ENCODE results near the gene ZNF805. TPM values are rescaled to one million over a fixed set of nuclear protein-coding genes. Genes with fewer than 3 reads are reported as not detected.

The ZNF805 gene
- total RNA-seq, 2 donors from 2014 or later: 16.4 to 21.1 TPM

DNA sequence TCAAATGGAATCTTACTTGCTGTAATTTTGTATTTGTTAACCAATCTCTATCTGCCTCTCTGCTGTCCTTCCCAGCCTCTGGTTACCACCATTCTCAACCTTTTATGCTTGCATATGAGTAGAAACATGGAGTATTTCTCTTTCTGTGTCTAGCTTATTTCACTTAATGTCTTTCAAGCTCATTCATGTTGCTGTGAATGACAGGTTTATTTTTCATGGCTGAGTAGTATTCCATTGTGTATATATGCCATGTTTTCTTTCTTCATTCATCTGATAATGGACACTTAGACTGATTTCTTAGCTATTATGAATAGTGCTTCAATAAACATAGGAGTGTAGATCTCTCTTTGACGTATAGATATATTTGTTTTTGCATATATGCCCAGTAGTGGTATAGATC lies 53.3 kb downstream of the ZNF805 start:
- no peak for DNase-seq (ENCODE audit: low spot score)
- no peak overlapping the region for H3K27ac ChIP-seq
- H3K36me3 ChIP-seq: peaks cover 19 to 36% of the 10 kb centered on the region in 2 donors
- H3K9me3 ChIP-seq: no peaks in the 10 kb centered on the region
- H3K4me3 ChIP-seq: no peak overlapping the region
- no peaks in the 10 kb centered on the region for H3K27me3 ChIP-seq (replicated peaks; ENCODE audit: insufficient read depth)
- TF ChIP-seq POLR2AphosphoS5 (IDR thresholded peaks at IDR 0.05) (no peak), CTCF (IDR thresholded peaks at IDR 0.05) (no peak), POLR2A (IDR thresholded peaks at IDR 0.05) (no peak)
- intact Hi-C loops (cut with DNase I): no loop called here
- WGBS: 100% methylated on average over 1 of the region's 1 CpG
- H3K4me1 ChIP-seq (replicated peaks): no peaks in the 10 kb centered on the region

DNA sequence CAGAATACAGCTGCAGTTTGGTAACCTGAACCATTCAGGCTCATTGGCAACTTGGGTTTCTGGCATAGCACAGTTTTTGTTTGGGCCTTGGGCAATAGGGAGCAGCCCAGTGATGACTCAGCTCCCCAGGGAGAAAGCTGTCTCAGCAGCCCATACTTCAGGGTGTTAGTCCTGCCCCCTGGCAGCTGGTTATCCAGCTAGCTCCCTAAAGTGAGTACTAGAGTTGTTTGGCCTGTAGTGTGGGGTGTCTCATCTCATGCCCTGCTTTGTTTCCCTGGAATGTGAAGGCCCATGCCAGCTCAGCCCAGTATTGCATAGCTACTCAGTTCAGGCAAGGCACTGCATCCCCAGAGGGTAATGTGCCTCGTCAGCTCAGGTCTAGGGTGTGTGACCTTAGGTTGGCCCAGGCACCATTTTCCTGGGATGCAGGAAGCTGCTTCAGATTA lies 61.6 kb downstream of the ZNF805 start:
- intact Hi-C loops (cut with DNase I): no loop called here
- Histone ChIP-seq H3K9me3 (no peaks in the 10 kb centered on the region), H3K4me3 (no peak overlapping the region), H3K27ac (no peak overlapping the region), H3K36me3 (no peaks in the 10 kb centered on the region), H3K4me1 (replicated peaks) (no peaks in the 10 kb centered on the region), H3K27me3 (replicated peaks; ENCODE audit: insufficient read depth) (no peaks in the 10 kb centered on the region)
- WGBS: 78% methylated on average over 1 of the region's 1 CpG
- DNase-seq (ENCODE audit: low spot score): no peak
- TF ChIP-seq POLR2A (IDR thresholded peaks at IDR 0.05) (no peak), POLR2AphosphoS5 (IDR thresholded peaks at IDR 0.05) (no peak), CTCF (IDR thresholded peaks at IDR 0.05) (no peak)

DNA sequence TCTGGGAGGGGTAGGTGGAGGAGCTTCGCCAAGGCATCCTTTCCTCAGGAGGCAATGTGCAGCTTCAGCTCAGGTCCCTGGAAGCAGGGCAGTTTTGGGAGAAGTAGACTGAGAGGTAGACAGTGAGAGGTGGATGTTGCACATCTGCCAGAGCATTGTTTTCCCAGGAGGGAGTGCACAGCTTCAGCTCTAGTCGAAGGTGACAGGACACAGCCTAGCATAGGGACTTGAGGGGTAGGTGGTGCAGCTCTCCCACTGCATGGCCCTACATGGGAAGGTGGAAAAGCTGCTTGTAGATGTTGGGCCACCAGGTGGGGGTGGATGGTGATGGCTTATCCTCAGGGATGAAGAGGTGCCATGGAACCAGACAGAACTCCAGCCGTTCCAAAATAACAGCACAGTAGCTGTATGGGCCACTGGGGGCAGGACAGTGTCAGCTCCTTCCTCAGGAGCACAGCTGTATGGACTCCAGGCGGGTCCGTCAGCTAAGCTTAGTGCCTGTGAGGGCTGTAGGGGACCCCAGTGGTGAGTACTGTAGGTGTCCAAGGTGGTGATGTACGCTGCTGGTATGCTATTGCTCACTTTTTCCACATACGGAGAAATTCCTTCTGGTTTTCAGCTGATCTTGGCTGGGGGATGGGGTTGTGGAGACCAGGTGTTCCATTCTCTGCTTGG lies 62.4 kb downstream of the ZNF805 start:
- H3K4me1 ChIP-seq (replicated peaks): no peaks in the 10 kb centered on the region
- no peak for DNase-seq (ENCODE audit: low spot score)

More for the DNA sequence above, 62.4 kb downstream of the ZNF805 start:
- no peaks in the 10 kb centered on the region for H3K27me3 ChIP-seq (replicated peaks; ENCODE audit: insufficient read depth)
- H3K4me3 ChIP-seq: no peak overlapping the region
- no peak for TF ChIP-seq POLR2AphosphoS5 (IDR thresholded peaks at IDR 0.05)
- no peak for TF ChIP-seq CTCF (IDR thresholded peaks at IDR 0.05)
- H3K27ac ChIP-seq: no peak overlapping the region
- no peaks in the 10 kb centered on the region for H3K36me3 ChIP-seq
- intact Hi-C loops (cut with DNase I): no loop called here
- H3K9me3 ChIP-seq: no peaks in the 10 kb centered on the region
- 96% methylated on average over 7 of the region's 7 CpGs for WGBS

Other genes starting within 250 kb of the ZNF805 start
- under 1 TPM in 1 of 2 donors, not detected in 1; 0.68 TPM for gene USP29, start 120.6 kb upstream of the ZNF805 start, total RNA-seq
- gene ZIM3, start 95.4 kb upstream of the ZNF805 start, total RNA-seq: under 1 TPM in 1 of 2 donors, not detected in 1; 0.17 TPM
- gene DUXA, start 73.1 kb upstream of the ZNF805 start, total RNA-seq: not detected
- 10 to 100 TPM; 50.3 to 64.2 TPM for gene ZNF264, start 49.1 kb upstream of the ZNF805 start, total RNA-seq
- gene AURKC, start 9.6 kb upstream of the ZNF805 start, total RNA-seq: 10 to 100 TPM in 1 of 2 donors, 1 to 10 TPM in 1; 2.0 to 11.0 TPM
- 10 to 100 TPM; 56.3 to 68.4 TPM for gene ZNF460, start 39.9 kb downstream of the ZNF805 start, total RNA-seq
- gene ZNF543, start 79.8 kb downstream of the ZNF805 start, total RNA-seq: 10 to 100 TPM; 10.8 to 15.3 TPM
- gene ZNF304, start 110.6 kb downstream of the ZNF805 start, total RNA-seq: 10 to 100 TPM; 11.9 to 13.2 TPM
- 10 to 100 TPM; 14.0 to 24.7 TPM for gene TRAPPC2B, start 122.9 kb downstream of the ZNF805 start, total RNA-seq
- 1 to 10 TPM; 4.3 to 8.2 TPM for gene ZNF547, start 122.9 kb downstream of the ZNF805 start, total RNA-seq
- 10 to 100 TPM; 20.4 to 27.4 TPM for gene ZNF548, start 149.2 kb downstream of the ZNF805 start, total RNA-seq
- gene ZNF17, start 170.5 kb downstream of the ZNF805 start, total RNA-seq: 10 to 100 TPM; 10.8 to 14.5 TPM
- gene ZNF749, start 194.7 kb downstream of the ZNF805 start, total RNA-seq: 1 to 10 TPM; 5.5 to 8.6 TPM
- 1 to 10 TPM in 1 of 2 donors, under 1 TPM in 1; 0.96 to 4.8 TPM for gene VN1R1, start 216.5 kb downstream of the ZNF805 start, total RNA-seq
- 10 to 100 TPM; 15.2 to 37.9 TPM for gene ZNF772, start 236.9 kb downstream of the ZNF805 start, total RNA-seq
- gene ZNF419, start 247.1 kb downstream of the ZNF805 start, total RNA-seq: 10 to 100 TPM; 15.4 to 16.0 TPM